Panc1 (cell line): ENCODE results near the gene SMG6. TPM values are rescaled to one million over a fixed set of nuclear protein-coding genes. Genes with fewer than 3 reads are reported as not detected.

Source experiments
- ATAC-seq: fragments of 200-7000 bp; cut with Tn5 transposase; 2 replicates; pipeline ENCODE4 v1.9.1; 2020; ENCODE audit warnings: mild to moderate bottlenecking, moderate library complexity
- BruUV-seq: library from RNA; stranded (reverse); fragments of 400-500 nt; replicated peaks from 2 replicates; lab custom pipeline; 2021; lab: Mats Ljungman, UMichigan
- CTCF ChIA-PET: fragments of 300-600 bp; sonication (Branson Sonifier 250); formaldehyde crosslinking; loops from one replicate; lab custom pipeline; 2022; ENCODE audit warnings: antibody characterized with exemption; lab: Charles Lee
- POLR2A ChIA-PET: fragments of 300-600 bp; sonication (Branson Sonifier 250); formaldehyde crosslinking; loops from one replicate; lab custom pipeline; 2022; ENCODE audit warnings: antibody characterized with exemption; lab: Charles Lee
- DNase-seq: peaks from one replicate; pipeline ENCODE4 v3.0.0-alpha.2; 2010; ENCODE audit warnings: low read depth, low spot score
- H3K27ac ChIP-seq: 2 replicates; pipeline ENCODE4 v1.5.1; 2011; ENCODE audit warnings: mild to moderate bottlenecking, low read length, inconsistent platforms
- H3K27me3 ChIP-seq: fragments of 200-500 bp; sonication (Bioruptor generic); 2 replicates; pipeline ENCODE4 v1.6.0; 2014; ENCODE audit warnings: low read length, inconsistent platforms; ENCODE audit not compliant: control insufficient read depth, insufficient read depth
- H3K36me3 ChIP-seq: fragments of 200-500 bp; sonication (Bioruptor generic); 2 replicates; pipeline ENCODE4 v1.5.1; 2014; ENCODE audit warnings: inconsistent platforms, mild to moderate bottlenecking, low read length, moderate library complexity; ENCODE audit not compliant: control insufficient read depth, insufficient read depth
- H3K4me1 ChIP-seq: 2 replicates; pipeline ENCODE4 v1.5.1; 2011; ENCODE audit warnings: inconsistent platforms, mild to moderate bottlenecking, low read length, moderate library complexity; ENCODE audit not compliant: control insufficient read depth, insufficient read depth
- H3K4me3 ChIP-seq, 2 experiments: 2 replicates each; pipeline ENCODE4 v1.5.1; 2011 to 2012; ENCODE audit warnings: low read depth in 2 of 2, low read length in 2 of 2, mild to moderate bottlenecking in 2 of 2, inconsistent platforms in 1 of 2, moderate library complexity in 1 of 2
- H3K9me3 ChIP-seq: fragments of 200-500 bp; sonication (Bioruptor generic); 2 replicates; pipeline ENCODE4 v1.5.1; 2014; ENCODE audit warnings: low read depth, mild to moderate bottlenecking, inconsistent platforms, low read length, moderate library complexity; ENCODE audit not compliant: control insufficient read depth, insufficient read depth
- CTCF ChIP-seq: fragments of 450-650 bp; IDR thresholded peaks from 2 replicates; pipeline ENCODE4 v1.5.1; 2017; ENCODE audit warnings: mild to moderate bottlenecking
- POLR2AphosphoS5 ChIP-seq: IDR thresholded peaks from 2 replicates; pipeline ENCODE4 v1.6.1; 2012; ENCODE audit warnings: mild to moderate bottlenecking, low read depth, low read length, moderate library complexity
- REST ChIP-seq, 2 experiments: IDR thresholded peaks; 2 replicates each; pipeline ENCODE4 v1.6.1; 2011 to 2012; ENCODE audit warnings: low read depth in 2 of 2, control low read depth in 1 of 2, low read length in 1 of 2, mild to moderate bottlenecking in 1 of 2, moderate library complexity in 1 of 2; ENCODE audit not compliant: insufficient read depth in 1 of 2
- SIN3A ChIP-seq: IDR thresholded peaks from 2 replicates; pipeline ENCODE4 v1.6.1; 2012; ENCODE audit warnings: low read depth, mild to moderate bottlenecking, low read length, moderate library complexity, borderline replicate concordance; ENCODE audit not compliant: insufficient read depth
- TCF7L2 ChIP-seq: IDR thresholded peaks from 2 replicates; pipeline ENCODE4 v1.6.1; 2011; ENCODE audit warnings: mild to moderate bottlenecking, low read depth, low read length, inconsistent platforms
- in situ Hi-C: cut with HindIII; loops from 2 replicates; pipeline ENCODE4 v1.10.0; 2016; ENCODE audit warnings: low sequenced_read_pairs, low pct_unique_long_range_greater_than_20kb
- intact Hi-C: fragments of 100-400 bp; cut with micrococcal nuclease; formaldehyde crosslinking; loops from one replicate; pipeline ENCODE4 v1.10.0; 2022; ENCODE audit not compliant: unreplicated experiment
- total RNA-seq: library from RNA; stranded (reverse); gene quantifications from one replicate; pipeline ENCODE4 v1.2.1, GENCODE V29; 2021; ENCODE audit not compliant: unreplicated experiment

SMG6 gene
- total RNA-seq, 1 experiment from 2014 or later, result 17.8 TPM

- no peak overlapping the region for H3K4me3 ChIP-seq
These were observed 247.1 kb downstream of the SMG6 start for GRCh38 chr17:2056206-2057174.

GRCh38 chr17:2055292-2056205 lies 248.0 kb downstream of the SMG6 start:
- H3K4me1 ChIP-seq, result no peaks in the 10 kb centered on the region
- ChIA-PET POLR2A (interaction anchor here (0.7 to 1.0 kb wide), 2 partner anchors 190 to 193 kb away, joined by 3 to 4 read pairs; no protein-coding TSS in a partner anchor), CTCF (interaction anchor here (0.6 to 1.9 kb wide), 4 partner anchors 78 to 297 kb away, joined by 4 to 17 read pairs (median 5); no protein-coding TSS in a partner anchor)
- H3K9me3 ChIP-seq, result no peaks in the 10 kb centered on the region
- H3K36me3 ChIP-seq, result no peaks in the 10 kb centered on the region
- H3K27ac ChIP-seq, result no peak overlapping the region
- H3K27me3 ChIP-seq, result no peaks in the 10 kb centered on the region
- peak overlapping the region; percentile 46 to 62 for H3K4me3 ChIP-seq
- TF ChIP-seq SIN3A, result no peak
- TF ChIP-seq TCF7L2, result no peak
- TF ChIP-seq REST (IDR thresholded peaks at IDR 0.05; ENCODE audit: insufficient read depth in 1 of 2, low read depth in 2 of 2, low read length in 1 of 2), result no peak
- no peak for TF ChIP-seq CTCF
- no peak for TF ChIP-seq POLR2AphosphoS5
- BruUV-seq, result no TSS peak
- ATAC-seq (no peak; the same call in 1 of the 2 replicates), DNase-seq (no peak)
- intact Hi-C loops (loop anchor here (2.0 kb wide), 1 partner anchor 189 kb away; no protein-coding TSS in a partner anchor), in situ Hi-C loops (no loop called here)

More at GRCh38 chr17:2056206-2057174, 247.1 kb downstream of the SMG6 start:
- Histone ChIP-seq H3K36me3 (no peaks in the 10 kb centered on the region), H3K27me3 (no peaks in the 10 kb centered on the region), H3K9me3 (no peaks in the 10 kb centered on the region), H3K27ac (no peak overlapping the region), H3K4me1 (no peaks in the 10 kb centered on the region)
- in situ Hi-C loops, result no loop called here
- ChIA-PET POLR2A (no interaction called here), CTCF (no interaction called here)
- no peak for ATAC-seq
- no peak for DNase-seq
- no TSS peak for BruUV-seq
- intact Hi-C loops, result no loop called here
- no peak for TF ChIP-seq REST (IDR thresholded peaks at IDR 0.05; ENCODE audit: insufficient read depth in 1 of 2, low read depth in 2 of 2, low read length in 1 of 2)
